GM18505 (cell line): ENCODE data around the gene EID3.
"Not testable (repeated sequence)": the region's sequence is repeated elsewhere in the genome, so short reads cannot be mapped to it uniquely, and the experiment has no call there.

Experiments used
- ATAC-seq: cut with Tn5 transposase; IDR thresholded peaks from one replicate; pipeline ENCODE4 v1.9.1; 2021; ENCODE audit not compliant: unreplicated experiment
- POLR2A ChIP-seq: IDR thresholded peaks from 4 replicates; pipeline ENCODE4 v1.6.1; 2011; ENCODE audit warnings: borderline replicate concordance; ENCODE audit not compliant: insufficient read depth, insufficient read length; ENCODE audit errors: extremely low read depth

Gene EID3

GRCh38 chr12:104328790-104329189 lies 25.3 kb downstream of the EID3 start:
- no peak for ATAC-seq
- TF ChIP-seq POLR2A: no peak

- no peak for ATAC-seq
- TF ChIP-seq POLR2A: no peak
Measured at GRCh38 chr12:104329707-104330532, 26.4 kb downstream of the EID3 start.

- no peak for ATAC-seq
- no peak for TF ChIP-seq POLR2A
Measured at GRCh38 chr12:104331376-104331775, 27.8 kb downstream of the EID3 start.

GRCh38 chr12:104332273-104332672 lies 28.7 kb downstream of the EID3 start:
- not testable (repeated sequence) for ATAC-seq

GRCh38 chr12:104333692-104334255 lies 30.2 kb downstream of the EID3 start:
- no peak for ATAC-seq

GRCh38 chr12:104334581-104334980 lies 31.0 kb downstream of the EID3 start:
- TF ChIP-seq POLR2A: no peak
- no peak for ATAC-seq

More at GRCh38 chr12:104333692-104334255, 30.2 kb downstream of the EID3 start:
- no peak for TF ChIP-seq POLR2A

- ATAC-seq: no peak
- no peak for TF ChIP-seq POLR2A
Measured at GRCh38 chr12:104336115-104336514, 32.6 kb downstream of the EID3 start.

- no peak for TF ChIP-seq POLR2A
- ATAC-seq: no peak
Measured at GRCh38 chr12:104337030-104337558, 33.6 kb downstream of the EID3 start.

- TF ChIP-seq POLR2A: no peak
- ATAC-seq: no peak
Measured at GRCh38 chr12:104339663-104340062, 36.1 kb downstream of the EID3 start.

GRCh38 chr12:104340177-104340576 lies 36.6 kb downstream of the EID3 start:
- no peak for ATAC-seq
- no peak for TF ChIP-seq POLR2A

GRCh38 chr12:104340925-104341611 lies 37.5 kb downstream of the EID3 start:
- no peak for TF ChIP-seq POLR2A
- no peak for ATAC-seq

GRCh38 chr12:104342147-104342546 lies 38.6 kb downstream of the EID3 start:
- TF ChIP-seq POLR2A: no peak
- ATAC-seq: no peak

- no peak for TF ChIP-seq POLR2A
- no peak for ATAC-seq
Measured at GRCh38 chr12:104342635-104343249, 39.2 kb downstream of the EID3 start.
